HCT116 (cell line): Measurements from ENCODE around the gene MLH1. TPM values are rescaled to one million over a fixed set of nuclear protein-coding genes. Genes with fewer than 3 reads are reported as not detected.

Source experiments
- ATAC-seq: fragments of 200-7000 bp; cut with Tn5 transposase; 2 replicates; pipeline ENCODE4 v1.9.1; 2020; ENCODE audit warnings: mild to moderate bottlenecking, moderate library complexity
- BruUV-seq: library from RNA; stranded (reverse); fragments of 400-500 nt; replicated peaks from 2 replicates; lab custom pipeline; 2021; lab: Mats Ljungman, UMichigan
- CTCF ChIA-PET: fragments of 300-600 bp; sonication (Branson Sonifier 250); formaldehyde crosslinking; loops from one replicate; lab custom pipeline; 2021; ENCODE audit warnings: antibody characterized with exemption; lab: Charles Lee
- POLR2A ChIA-PET: fragments of 300-600, 350-600 bp; sonication (Branson Sonifier 250); formaldehyde crosslinking; loops from one replicate; lab custom pipeline; 2021; ENCODE audit warnings: antibody characterized with exemption; lab: Charles Lee
- RAD21 ChIA-PET, 2 experiments: fragments of 300-600 bp; sonication (Branson Sonifier 250); formaldehyde crosslinking; loops; one replicate each; lab custom pipeline; 2023; ENCODE audit warnings: low total read pairs in 2 of 2; ENCODE audit not compliant: uncharacterized antibody in 2 of 2, unreplicated experiment in 2 of 2, low non-redundant PET in 1 of 2; lab: Charles Lee
- DNase-seq: peaks from one replicate; pipeline ENCODE4 v3.0.0-alpha.2; 2010; ENCODE audit warnings: low read depth, low spot score
- H2AFZ ChIP-seq: fragments of 200-600 bp; shearing (Covaris generic), sonication (generic); 2 replicates; pipeline ENCODE4 v1.6.1; 2017; ENCODE audit warnings: low read depth, mixed run types, mixed read lengths, antibody characterized with exemption, low read length; ENCODE audit not compliant: poor library complexity, severe bottlenecking
- H3K27ac ChIP-seq: 2 replicates; pipeline ENCODE4 v1.5.1; 2012; ENCODE audit warnings: low read depth, low read length
- H3K27me3 ChIP-seq: fragments of 200-600 bp; sonication (generic); 2 replicates; pipeline ENCODE4 v1.6.1; 2016; ENCODE audit warnings: mixed run types, low read length, mixed read lengths; ENCODE audit not compliant: insufficient read depth
- H3K36me3 ChIP-seq, 2 experiments: fragments of 200-500 bp in 1 of 2; fragments of 200-600 bp in 1 of 2; sonication (Bioruptor generic) in 1 of 2; sonication (generic) in 1 of 2; 2 replicates each; pipeline versions ENCODE4 v1.5.1 to v1.6.1; 2014 to 2016; ENCODE audit warnings: low read length in 2 of 2, inconsistent platforms in 1 of 2, mixed read lengths in 1 of 2, mixed run types in 1 of 2; ENCODE audit not compliant: insufficient read depth in 2 of 2, control insufficient read depth in 1 of 2
- H3K4me1 ChIP-seq, 2 experiments: fragments of 200-600 bp in 1 of 2; sonication (generic) in 1 of 2; 2 replicates each; pipeline versions ENCODE4 v1.5.1 to v1.6.1; 2012 to 2017; ENCODE audit warnings: low read length in 2 of 2, inconsistent platforms in 1 of 2, mild to moderate bottlenecking in 1 of 2, mixed read lengths in 1 of 2, mixed run types in 1 of 2, moderate library complexity in 1 of 2; ENCODE audit not compliant: insufficient read depth in 2 of 2, control insufficient read depth in 1 of 2
- H3K4me2 ChIP-seq: fragments of 200-600 bp; sonication (generic); 2 replicates; pipeline ENCODE4 v1.6.1; 2017; ENCODE audit warnings: mixed run types, low read length, mixed read lengths
- H3K4me3 ChIP-seq, 2 experiments: fragments of 200-600 bp in 1 of 2; sonication (generic) in 1 of 2; replicated peaks in 1 of 2; 2 replicates each; pipeline ENCODE4 v1.5.1; 2011 to 2016; ENCODE audit warnings: low read length in 2 of 2, control low read depth in 1 of 2, low read depth in 1 of 2, mild to moderate bottlenecking in 1 of 2, mixed read lengths in 1 of 2, mixed run types in 1 of 2
- H3K79me2 ChIP-seq: fragments of 200-600 bp; sonication (generic); 2 replicates; pipeline ENCODE4 v1.6.1; 2017; ENCODE audit warnings: mild to moderate bottlenecking, mixed run types, low read length, moderate library complexity, mixed read lengths; ENCODE audit not compliant: insufficient read depth
- H3K9ac ChIP-seq: fragments of 200-600 bp; sonication (generic); 2 replicates; pipeline ENCODE4 v1.6.1; 2016; ENCODE audit warnings: low read length, mixed read lengths
- H3K9me2 ChIP-seq: fragments of 200-600 bp; sonication (generic), shearing (Covaris generic); 2 replicates; pipeline ENCODE4 v1.6.1; 2017; ENCODE audit warnings: mixed run types, mild to moderate bottlenecking, moderate library complexity; ENCODE audit not compliant: insufficient read depth
- H3K9me3 ChIP-seq, 2 experiments: fragments of 200-500 bp in 1 of 2; fragments of 200-600 bp in 1 of 2; sonication (Bioruptor generic) in 1 of 2; sonication (generic) in 1 of 2; 2 replicates each; pipeline ENCODE4 v1.6.1; 2014 to 2017; ENCODE audit warnings: low read length in 2 of 2, mixed read lengths in 2 of 2, inconsistent platforms in 1 of 2, low read depth in 1 of 2, mild to moderate bottlenecking in 1 of 2, mixed run types in 1 of 2, moderate library complexity in 1 of 2; ENCODE audit not compliant: control insufficient read depth in 1 of 2, insufficient read depth in 1 of 2
- H4K20me1 ChIP-seq: fragments of 200-600 bp; sonication (generic), shearing (Covaris generic); 2 replicates; pipeline ENCODE4 v1.6.1; 2017; ENCODE audit warnings: mixed run types, mild to moderate bottlenecking, moderate library complexity; ENCODE audit not compliant: insufficient read depth
- ELF1 ChIP-seq: IDR thresholded peaks from 2 replicates; pipeline ENCODE4 v1.6.1; 2012; ENCODE audit warnings: low read depth, borderline replicate concordance
- JUND ChIP-seq: IDR thresholded peaks from 2 replicates; pipeline ENCODE4 v1.6.1; 2012
- SRF ChIP-seq: IDR thresholded peaks from 2 replicates; pipeline ENCODE4 v1.6.1; 2012; ENCODE audit warnings: low read depth
- TCF7L2 ChIP-seq: IDR thresholded peaks from 2 replicates; pipeline ENCODE4 v1.7.0; 2011; ENCODE audit warnings: borderline replicate concordance, inconsistent platforms; ENCODE audit not compliant: insufficient read depth, insufficient read length; ENCODE audit errors: extremely low read depth
- intact Hi-C: fragments of 100-400 bp; cut with micrococcal nuclease; formaldehyde crosslinking; loops from 2 replicates; pipeline ENCODE4 v1.10.0; 2022
- total RNA-seq: library from RNA; stranded (reverse); gene quantifications from one replicate; pipeline ENCODE4 v1.2.1, GENCODE V29; 2021; ENCODE audit not compliant: unreplicated experiment
- TF ChIP-seq, protein P1 (sequence below): IDR thresholded peaks from 2 replicates; pipeline ENCODE4 v1.6.1; 2012
- TF ChIP-seq, protein P2 (sequence below): IDR thresholded peaks from 2 replicates; pipeline ENCODE4 v1.6.1; 2012
- TF ChIP-seq, protein P3 (sequence below): IDR thresholded peaks from 2 replicates; pipeline ENCODE4 v1.6.1; 2011; ENCODE audit warnings: mild to moderate bottlenecking, low read length, moderate library complexity; ENCODE audit not compliant: insufficient replicate concordance; ENCODE audit errors: extremely low read depth
- TF ChIP-seq, protein P4 (sequence below), 3 experiments: fragments of 200-600 bp in 1 of 3; sonication (generic) in 1 of 3; IDR thresholded peaks in 2 of 3; conservative IDR thresholded peaks in 1 of 3; 2 replicates each; pipeline ENCODE4 v1.5.1; 2012 to 2017; ENCODE audit warnings: low read depth in 2 of 3, low read length in 2 of 3, antibody characterized with exemption in 1 of 3, borderline replicate concordance in 1 of 3, control low read depth in 1 of 3, mild to moderate bottlenecking in 1 of 3, mixed read lengths in 1 of 3, mixed run types in 1 of 3, moderate library complexity in 1 of 3; ENCODE audit not compliant: insufficient read depth in 1 of 3

Gene MLH1
- total RNA-seq, 1 experiment from 2014 or later = 9.6 TPM

DNA sequence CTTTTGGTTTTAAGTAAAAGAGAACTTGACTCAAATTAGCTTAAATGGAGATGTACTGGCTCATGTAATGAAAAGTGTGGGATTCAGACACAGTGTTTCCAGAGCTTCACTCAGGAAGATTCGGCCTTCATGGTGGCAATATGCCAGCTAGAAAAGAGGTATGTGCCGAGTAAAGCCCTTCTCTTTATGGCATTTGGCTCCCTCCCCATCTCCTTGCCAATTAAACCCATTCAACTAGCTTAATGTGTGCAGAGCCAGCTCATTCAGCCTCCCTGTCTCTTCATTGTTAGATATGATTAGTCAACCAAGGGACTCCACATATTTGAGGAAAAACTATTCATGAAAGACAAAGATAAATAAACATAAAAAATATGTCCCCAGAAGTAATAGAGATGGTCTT lies 33.5 kb upstream of the MLH1 start:
- Histone ChIP-seq H3K27me3 (no peaks in the 10 kb centered on the region), H3K27ac (no peak overlapping the region), H3K9ac (no peak overlapping the region), H4K20me1 (no peaks in the 10 kb centered on the region), H3K4me2 (no peak overlapping the region)
- DNase-seq = no peak
- POLR2A ChIA-PET = no interaction called here
- intact Hi-C loops = loop anchor here (2.0 to 10.0 kb wide), 3 partner anchors 145 to 231 kb away; no protein-coding TSS in a partner anchor
- no peak for TF ChIP-seq TCF7L2
- TF ChIP-seq SRF = no peak
- TF ChIP-seq, protein P1, sequence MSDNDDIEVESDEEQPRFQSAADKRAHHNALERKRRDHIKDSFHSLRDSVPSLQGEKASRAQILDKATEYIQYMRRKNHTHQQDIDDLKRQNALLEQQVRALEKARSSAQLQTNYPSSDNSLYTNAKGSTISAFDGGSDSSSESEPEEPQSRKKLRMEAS = no peak
- TF ChIP-seq, protein P2, sequence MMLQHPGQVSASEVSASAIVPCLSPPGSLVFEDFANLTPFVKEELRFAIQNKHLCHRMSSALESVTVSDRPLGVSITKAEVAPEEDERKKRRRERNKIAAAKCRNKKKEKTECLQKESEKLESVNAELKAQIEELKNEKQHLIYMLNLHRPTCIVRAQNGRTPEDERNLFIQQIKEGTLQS = no peak
- TF ChIP-seq ELF1 = no peak
- TF ChIP-seq, protein P3, sequence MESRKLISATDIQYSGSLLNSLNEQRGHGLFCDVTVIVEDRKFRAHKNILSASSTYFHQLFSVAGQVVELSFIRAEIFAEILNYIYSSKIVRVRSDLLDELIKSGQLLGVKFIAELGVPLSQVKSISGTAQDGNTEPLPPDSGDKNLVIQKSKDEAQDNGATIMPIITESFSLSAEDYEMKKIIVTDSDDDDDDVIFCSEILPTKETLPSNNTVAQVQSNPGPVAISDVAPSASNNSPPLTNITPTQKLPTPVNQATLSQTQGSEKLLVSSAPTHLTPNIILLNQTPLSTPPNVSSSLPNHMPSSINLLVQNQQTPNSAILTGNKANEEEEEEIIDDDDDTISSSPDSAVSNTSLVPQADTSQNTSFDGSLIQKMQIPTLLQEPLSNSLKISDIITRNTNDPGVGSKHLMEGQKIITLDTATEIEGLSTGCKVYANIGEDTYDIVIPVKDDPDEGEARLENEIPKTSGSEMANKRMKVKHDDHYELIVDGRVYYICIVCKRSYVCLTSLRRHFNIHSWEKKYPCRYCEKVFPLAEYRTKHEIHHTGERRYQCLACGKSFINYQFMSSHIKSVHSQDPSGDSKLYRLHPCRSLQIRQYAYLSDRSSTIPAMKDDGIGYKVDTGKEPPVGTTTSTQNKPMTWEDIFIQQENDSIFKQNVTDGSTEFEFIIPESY = no peak
- no peak for TF ChIP-seq JUND
- TF ChIP-seq, protein P4, sequence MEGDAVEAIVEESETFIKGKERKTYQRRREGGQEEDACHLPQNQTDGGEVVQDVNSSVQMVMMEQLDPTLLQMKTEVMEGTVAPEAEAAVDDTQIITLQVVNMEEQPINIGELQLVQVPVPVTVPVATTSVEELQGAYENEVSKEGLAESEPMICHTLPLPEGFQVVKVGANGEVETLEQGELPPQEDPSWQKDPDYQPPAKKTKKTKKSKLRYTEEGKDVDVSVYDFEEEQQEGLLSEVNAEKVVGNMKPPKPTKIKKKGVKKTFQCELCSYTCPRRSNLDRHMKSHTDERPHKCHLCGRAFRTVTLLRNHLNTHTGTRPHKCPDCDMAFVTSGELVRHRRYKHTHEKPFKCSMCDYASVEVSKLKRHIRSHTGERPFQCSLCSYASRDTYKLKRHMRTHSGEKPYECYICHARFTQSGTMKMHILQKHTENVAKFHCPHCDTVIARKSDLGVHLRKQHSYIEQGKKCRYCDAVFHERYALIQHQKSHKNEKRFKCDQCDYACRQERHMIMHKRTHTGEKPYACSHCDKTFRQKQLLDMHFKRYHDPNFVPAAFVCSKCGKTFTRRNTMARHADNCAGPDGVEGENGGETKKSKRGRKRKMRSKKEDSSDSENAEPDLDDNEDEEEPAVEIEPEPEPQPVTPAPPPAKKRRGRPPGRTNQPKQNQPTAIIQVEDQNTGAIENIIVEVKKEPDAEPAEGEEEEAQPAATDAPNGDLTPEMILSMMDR (IDR thresholded peaks at IDR 0.05 in 2 of 3, conservative IDR thresholded peaks at IDR 0.05 in 1 of 3; ENCODE audit: borderline replicate concordance in 1 of 3, insufficient read depth in 1 of 3, low read depth in 2 of 3, low read length in 2 of 3) = no peak
- TF ChIP-seq, all 23 proteins: peak for 0
- Histone ChIP-seq H3K4me3 (no peak overlapping the region), H3K9me2 (no peaks in the 10 kb centered on the region), H2AFZ (no peak overlapping the region), H3K4me1 (peaks cover 0 to 8% of the 10 kb centered on the region in 2 experiments; a peak in 2 of 4 replicates), H3K79me2 (no peaks in the 10 kb centered on the region), H3K9me3 (no peaks in the 10 kb centered on the region), H3K36me3 (no peaks in the 10 kb centered on the region)
- no TSS peak for BruUV-seq
- ChIA-PET CTCF (interaction anchor here (1.2 to 2.4 kb wide), 5 partner anchors 19 to 168 kb away, joined by 3 to 19 read pairs (median 6); no protein-coding TSS in a partner anchor), RAD21 (interaction anchor here in 1 of 2 experiments (0.7 kb wide), 1 partner anchor 92 kb away, joined by 5 read pairs; no protein-coding TSS in a partner anchor)
- ATAC-seq = no peak
